ENCODE data around the gene FDX1.

Gene FDX1

GRCh38 chr11:110470716-110471115 lies 41.0 kb downstream of the FDX1 start:
- DNase-seq = no peak

DNA sequence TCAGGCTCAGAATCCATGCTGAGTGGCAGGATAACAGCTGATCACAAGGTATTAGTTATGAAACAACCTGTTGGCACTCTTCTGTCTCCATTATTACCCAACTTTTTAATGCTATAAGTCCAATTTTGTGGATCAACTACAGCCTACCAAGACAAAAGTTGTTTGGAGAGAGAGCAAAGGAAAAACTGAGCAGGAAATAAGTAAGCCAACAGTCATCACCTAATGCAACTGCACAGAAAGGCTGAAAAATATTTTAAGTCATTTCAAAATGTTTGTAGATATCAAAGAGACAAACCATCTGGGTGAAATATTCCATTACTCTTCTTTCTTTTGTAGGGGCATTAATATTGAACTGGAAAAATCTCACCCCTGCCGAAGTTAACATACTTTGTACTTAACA lies 41.6 kb downstream of the FDX1 start:
- no peak for DNase-seq

DNA sequence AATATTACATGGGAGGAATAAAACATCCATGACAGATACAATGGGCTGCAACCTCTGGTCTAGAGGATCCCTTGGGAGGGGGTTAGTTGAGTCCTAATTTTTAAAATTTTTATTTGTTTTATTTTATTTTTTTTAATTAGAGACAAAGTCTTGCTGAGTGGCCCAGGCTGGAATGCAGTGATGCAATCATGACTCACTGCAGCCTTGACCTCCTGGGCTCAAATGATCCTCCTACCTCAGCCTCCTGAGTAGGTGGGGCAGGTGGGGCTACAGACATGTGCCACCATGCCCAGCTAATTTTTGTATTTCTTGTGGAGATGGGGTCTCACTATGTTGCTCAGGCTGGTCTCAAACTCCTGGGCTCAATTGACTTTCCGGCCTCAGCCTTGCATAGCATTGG lies 43.1 kb downstream of the FDX1 start:
- no peak for DNase-seq

DNA sequence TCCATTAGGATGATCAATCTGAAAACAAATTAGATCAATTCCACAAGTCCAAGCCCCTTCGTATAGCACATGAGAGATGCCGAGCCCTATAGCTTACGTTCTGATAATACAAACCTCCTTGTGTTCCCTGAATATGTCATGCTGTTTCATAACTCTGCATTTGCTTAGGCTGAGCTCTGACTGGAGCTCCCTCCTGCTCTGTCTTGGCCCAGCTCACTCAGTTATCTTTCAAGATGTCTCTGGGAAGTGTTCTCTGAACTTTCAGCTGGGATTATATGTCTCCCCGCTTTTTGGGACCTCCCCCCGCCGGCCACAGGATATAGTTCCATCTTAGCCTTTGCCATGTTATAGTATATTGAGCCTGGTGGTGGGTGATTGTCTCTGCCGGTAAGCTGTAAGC lies 44.0 kb downstream of the FDX1 start:
- no peak for DNase-seq

DNA sequence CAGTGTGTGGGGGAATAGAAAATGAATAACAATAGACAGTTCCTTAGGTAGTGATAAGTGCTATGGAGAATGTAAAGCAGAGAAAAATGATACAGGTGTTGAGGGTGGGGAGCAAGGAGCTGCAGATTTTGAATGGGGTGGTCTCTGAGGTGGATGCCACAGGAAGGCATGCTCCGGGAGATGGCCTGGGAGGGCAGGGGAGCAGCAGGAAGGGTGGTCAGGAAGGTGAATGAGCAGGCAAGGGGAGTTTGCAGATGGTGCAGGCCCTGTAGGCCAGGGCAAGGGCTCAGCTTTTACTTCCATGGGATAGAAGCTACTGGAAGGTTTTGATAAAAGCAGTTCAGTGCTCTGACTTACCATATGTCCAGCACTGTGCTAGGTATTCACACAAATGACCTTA lies 44.8 kb downstream of the FDX1 start:
- no peak for DNase-seq

- no peak for DNase-seq
Measured at GRCh38 chr11:110475671-110476070, 45.9 kb downstream of the FDX1 start.

GRCh38 chr11:110478410-110478809 lies 48.7 kb downstream of the FDX1 start:
- DNase-seq = no peak

- DNase-seq = no peak
Measured at GRCh38 chr11:110479108-110480101, 49.7 kb downstream of the FDX1 start.

DNA sequence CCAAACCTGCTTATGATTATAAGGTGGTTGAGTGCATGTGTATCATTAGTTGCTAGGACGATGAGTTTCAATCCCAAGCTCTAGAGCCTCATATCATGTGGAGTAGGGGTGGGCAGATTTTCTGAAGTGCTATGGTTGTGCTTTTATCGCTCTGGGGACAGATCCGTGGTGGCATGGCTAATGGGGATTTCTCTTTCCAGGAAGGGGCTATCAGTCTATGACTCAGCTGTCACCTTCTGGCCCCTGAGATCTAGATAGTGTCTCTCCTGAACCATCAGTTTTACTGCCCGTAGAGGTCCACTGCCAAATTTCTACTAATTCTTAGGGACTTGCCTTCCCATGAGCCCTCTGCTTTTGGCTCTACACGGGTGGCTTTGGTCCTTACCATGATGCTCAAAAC lies 51.8 kb downstream of the FDX1 start:
- DNase-seq = no peak

DNA sequence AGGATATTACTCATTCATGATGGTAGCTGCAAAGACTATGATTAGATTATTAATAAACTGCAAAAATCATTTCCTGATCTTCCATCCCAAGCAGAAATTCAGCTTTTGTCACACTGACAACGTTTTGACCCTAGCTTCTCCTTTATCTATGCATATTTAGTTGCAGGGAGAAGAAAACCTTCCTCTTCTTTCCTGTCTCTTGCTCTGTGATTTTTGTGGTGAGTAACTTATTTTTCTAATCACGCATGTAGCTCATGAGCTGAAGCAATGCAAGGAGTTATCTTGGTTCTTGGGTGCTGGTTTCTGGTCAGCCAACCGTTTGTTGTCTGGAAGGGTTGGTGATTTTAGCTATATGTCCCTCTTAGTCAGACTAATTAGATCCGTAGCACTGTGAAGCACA lies 56.4 kb downstream of the FDX1 start:
- no peak for DNase-seq

DNA sequence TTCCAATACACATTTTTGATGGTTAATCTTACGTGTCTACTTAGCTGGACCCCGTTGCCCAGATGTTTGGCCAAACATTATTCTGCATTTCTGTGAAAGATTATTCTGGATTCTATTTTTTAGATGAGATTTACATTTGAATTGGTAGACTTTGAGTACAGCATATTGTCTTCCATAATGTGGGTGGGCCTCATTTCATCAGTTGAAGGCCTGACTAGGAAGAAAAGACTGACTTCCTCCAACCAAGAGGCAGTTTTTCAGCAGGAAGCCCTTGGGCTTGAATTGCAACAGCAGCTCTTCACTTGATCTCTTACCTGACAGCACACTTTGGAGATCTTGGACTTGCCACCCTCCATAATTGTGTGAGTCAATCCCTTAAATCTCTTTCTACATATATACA lies 58.7 kb downstream of the FDX1 start:
- no peak for DNase-seq

DNA sequence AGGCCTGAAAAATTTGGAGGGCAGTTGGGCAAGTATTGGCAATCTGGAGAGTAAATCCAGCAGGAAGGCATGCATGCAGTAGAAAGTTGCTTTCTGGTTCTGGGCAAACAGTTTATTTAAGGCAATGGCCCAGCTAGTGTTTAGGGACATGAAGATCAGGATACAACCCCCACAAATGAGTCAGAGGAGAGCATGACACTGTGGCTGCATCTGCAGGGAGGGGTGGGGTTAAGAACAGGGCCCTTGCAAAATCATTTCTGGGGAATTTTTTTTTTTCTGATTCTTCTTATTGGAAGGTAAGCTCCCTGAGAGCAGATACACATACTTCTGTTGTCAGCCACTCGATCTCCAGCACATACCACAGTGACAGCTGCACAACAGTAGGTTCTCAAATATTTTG lies 61.1 kb downstream of the FDX1 start:
- no peak for DNase-seq

DNA sequence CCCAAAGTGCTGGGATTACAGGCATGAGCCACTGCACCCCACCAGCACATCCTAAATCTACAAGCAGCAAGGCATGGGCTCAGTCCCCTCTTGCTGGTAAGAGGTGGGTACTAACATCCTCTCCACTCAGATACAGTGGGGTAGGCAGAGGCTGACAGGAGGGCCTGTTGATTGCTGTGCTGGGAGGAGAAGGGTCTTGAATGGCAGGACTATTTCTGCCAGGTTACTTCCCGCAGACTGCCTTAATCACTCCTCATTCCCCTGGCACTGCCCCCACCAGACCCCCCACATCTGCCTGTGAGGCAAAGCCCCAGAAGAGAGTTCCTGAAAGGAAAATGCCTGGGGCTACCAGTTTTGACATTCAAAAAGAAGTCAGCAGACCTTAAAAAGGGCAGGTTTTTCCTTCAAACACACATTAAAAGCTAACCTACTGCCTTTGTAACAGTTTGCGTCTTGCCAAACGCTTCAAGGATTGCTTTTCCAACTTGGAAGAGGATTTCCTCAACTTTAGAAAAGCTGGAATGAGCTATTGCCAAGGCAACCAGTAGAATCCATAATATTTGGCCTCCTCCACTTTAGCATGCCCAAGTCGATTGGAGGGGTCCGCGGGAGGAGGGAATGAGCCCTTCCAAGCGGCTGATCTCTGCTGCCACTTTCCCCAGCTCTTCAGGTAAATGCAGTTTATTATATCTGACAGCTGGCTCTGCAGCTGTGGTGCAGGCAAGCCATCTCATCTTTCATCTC lies 62.0 kb downstream of the FDX1 start:
- no peak for DNase-seq

GRCh38 chr11:110492321-110492685 lies 62.6 kb downstream of the FDX1 start:
- DNase-seq = no peak

GRCh38 chr11:110493346-110493745 lies 63.6 kb downstream of the FDX1 start:
- no peak for DNase-seq

GRCh38 chr11:110497231-110497978 lies 67.7 kb downstream of the FDX1 start:
- DNase-seq = no peak

DNA sequence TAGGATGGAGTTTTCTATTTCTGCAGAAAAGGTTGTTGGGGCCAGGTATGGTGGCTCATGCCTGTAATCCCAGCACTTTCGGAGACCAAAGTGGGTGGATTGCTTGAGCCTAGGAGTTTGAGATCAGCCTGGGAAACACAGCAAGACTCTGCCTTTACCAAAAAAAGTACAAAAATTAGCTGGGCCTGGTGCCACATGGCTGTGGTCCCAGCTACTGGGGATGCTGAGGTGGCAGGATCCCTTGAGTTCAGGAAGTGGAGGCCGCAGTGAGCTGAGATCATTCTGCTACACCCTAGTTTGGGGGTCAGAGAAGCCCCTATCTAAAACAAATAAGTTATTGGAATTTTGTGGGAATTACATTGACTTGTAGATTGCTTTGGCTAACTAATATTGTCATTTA lies 71.7 kb downstream of the FDX1 start:
- no peak for DNase-seq

- DNase-seq = no peak
Measured at GRCh38 chr11:110505528-110506284, 76.0 kb downstream of the FDX1 start.

DNA sequence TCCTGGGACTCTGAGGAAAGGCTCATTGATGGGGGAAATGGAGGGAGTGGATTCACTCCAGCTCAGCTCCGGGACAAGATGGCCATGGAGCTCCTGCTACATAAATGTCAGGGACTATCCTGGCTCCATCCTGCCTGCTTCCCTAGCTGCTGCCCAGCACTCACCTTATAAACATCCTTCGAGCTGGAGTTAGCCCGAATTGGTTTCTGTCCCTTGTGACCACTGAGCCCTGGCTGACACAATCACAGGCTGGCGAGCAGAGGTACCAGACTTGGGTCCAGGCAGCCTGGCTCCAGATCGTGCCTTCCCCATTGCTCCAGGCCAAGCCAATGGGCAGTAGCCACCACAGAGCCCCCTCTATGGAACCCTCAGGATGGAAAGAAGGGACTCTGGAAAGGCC lies 77.6 kb downstream of the FDX1 start:
- no peak for DNase-seq

DNA sequence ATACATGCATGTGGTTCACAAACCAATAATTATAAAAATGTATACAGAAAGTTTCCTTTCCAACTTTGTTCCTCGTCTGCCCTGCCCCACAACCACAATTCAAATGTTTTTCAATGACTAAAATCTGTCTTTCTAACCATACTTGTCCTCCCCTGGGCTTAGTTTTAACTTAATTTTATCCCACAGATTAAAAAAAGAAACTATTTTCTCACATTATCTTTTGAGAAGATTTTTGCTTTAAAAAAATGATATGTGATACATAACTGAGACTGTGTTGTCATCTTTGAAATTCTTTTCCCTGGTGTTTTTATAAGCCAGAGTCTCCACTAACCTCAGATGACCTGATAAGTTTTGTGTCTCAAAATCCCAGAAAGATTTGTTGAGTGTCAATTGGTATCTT lies 79.0 kb downstream of the FDX1 start:
- no peak for DNase-seq

DNA sequence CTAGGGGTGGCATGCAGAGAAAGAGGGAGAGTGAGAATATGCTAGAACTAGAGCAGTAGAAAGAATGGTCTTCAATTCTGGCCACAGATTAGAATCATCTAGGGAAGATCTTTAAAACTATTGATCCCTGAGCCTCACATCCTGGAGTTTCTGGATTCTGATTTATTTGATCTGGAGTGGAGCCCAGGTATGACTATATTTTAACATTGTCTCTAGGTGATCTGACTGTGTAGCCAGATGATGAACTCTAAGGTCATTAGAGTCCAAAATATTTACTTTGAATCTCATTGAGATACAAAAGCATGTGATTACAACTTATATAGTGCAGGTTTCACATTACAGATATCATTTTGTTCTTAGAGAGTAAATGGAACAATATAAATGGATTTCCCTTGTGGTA lies 79.7 kb downstream of the FDX1 start:
- DNase-seq = no peak

GRCh38 chr11:110512026-110512425 lies 82.3 kb downstream of the FDX1 start:
- DNase-seq = no peak
